Cerebellar nuclear complex (tissue), 1 donor: ENCODE results near the gene MPZ.
"Not testable (repeated sequence)": the region's sequence is repeated elsewhere in the genome, so short reads cannot be mapped to it uniquely, and the experiment has no call there.

Source experiments
- DNase-seq, 2 experiments: peaks; one replicate each; lab custom pipeline; 2025; lab: John Stamatoyannopoulos, UW

The MPZ gene

GRCh38 chr1:161309868-161310267, at the start of gene MPZ:
MPZ (minus strand) TSS chr1:161309968; CDS start chr1:161309905, 63 bp downstream.
- DNase-seq: no peak

- DNase-seq: no peak
These were observed 49.5 kb upstream of the MPZ start for GRCh38 chr1:161359291-161359690.

GRCh38 chr1:161357073-161357472, 47.3 kb upstream of the MPZ start:
- DNase-seq: no peak

- no peak for DNase-seq
These were observed 41.7 kb upstream of the MPZ start for GRCh38 chr1:161351482-161351881.

GRCh38 chr1:161350671-161351070, 40.9 kb upstream of the MPZ start:
- DNase-seq: no peak

GRCh38 chr1:161342821-161343220, 33.1 kb upstream of the MPZ start:
- peak in 1 of 2 experiments; percentile 6 for DNase-seq

GRCh38 chr1:161342177-161342576, 32.4 kb upstream of the MPZ start:
- no peak for DNase-seq

GRCh38 chr1:161335796-161336195, 26.0 kb upstream of the MPZ start:
- no peak for DNase-seq

GRCh38 chr1:161333166-161333565, 23.4 kb upstream of the MPZ start:
- DNase-seq: no peak

- DNase-seq: no peak
These were observed 20.6 kb upstream of the MPZ start for GRCh38 chr1:161330346-161330745.

GRCh38 chr1:161324020-161324419, 14.3 kb upstream of the MPZ start:
- no peak for DNase-seq

GRCh38 chr1:161315841-161316674, 6.3 kb upstream of the MPZ start:
- not testable (repeated sequence) for DNase-seq

- DNase-seq: peak; percentile 36 to 75
These were observed 4.6 kb upstream of the MPZ start, which contains the start of gene SDHC for GRCh38 chr1:161314201-161314981. SDHC (plus strand) TSS chr1:161314381; CDS start chr1:161314406, 25 bp downstream.

- no peak for DNase-seq
These were observed 3.9 kb upstream of the MPZ start for GRCh38 chr1:161313554-161314200.

- no peak for DNase-seq
These were observed 1.9 kb upstream of the MPZ start for GRCh38 chr1:161311595-161312181.

GRCh38 chr1:161307892-161308638, 1.7 kb downstream of the MPZ start:
- no peak for DNase-seq

- no peak for DNase-seq
These were observed 2.5 kb downstream of the MPZ start for GRCh38 chr1:161307230-161307768.

- peak; percentile 39 to 50 for DNase-seq
These were observed 3.8 kb downstream of the MPZ start for GRCh38 chr1:161305867-161306519.

- no peak for DNase-seq
These were observed 4.6 kb downstream of the MPZ start for GRCh38 chr1:161304927-161305866.
